Esophagus squamous epithelium (tissue), 5 donors: Measurements from ENCODE around the gene GRK6. TPM values are rescaled to one million over a fixed set of nuclear protein-coding genes. Genes with fewer than 3 reads are reported as not detected.

ENCODE experiments used
- DNase-seq: peaks from one replicate; lab custom pipeline; 2025; lab: John Stamatoyannopoulos, UW
- H3K27ac ChIP-seq, 4 donors: fragments of 200-600 bp; sonication (generic); one replicate each; pipeline ENCODE4 v1.5.1; 2016 to 2019; ENCODE audit warnings: mild to moderate bottlenecking in 1 of 4
- H3K27me3 ChIP-seq, 4 donors: fragments of 200-600 bp; sonication (generic); 1 replicate in 3 of 4; 2 replicates in 1 of 4; pipeline versions ENCODE4 v1.5.1 to v1.6.0; 2017 to 2021; ENCODE audit warnings: antibody characterized with exemption in 1 of 4
- H3K36me3 ChIP-seq, 3 donors: fragments of 200-600 bp; sonication (generic); one replicate each; pipeline ENCODE4 v1.5.1; 2016 to 2019
- H3K4me1 ChIP-seq, 3 donors: fragments of 200-600 bp; sonication (generic); one replicate each; pipeline ENCODE4 v1.5.1; 2017 to 2019
- H3K4me3 ChIP-seq, 4 donors: fragments of 200-600 bp; sonication (generic); 1 replicate in 3 of 4; 2 replicates in 1 of 4; pipeline ENCODE4 v1.5.1; 2016 to 2019; ENCODE audit warnings: mild to moderate bottlenecking in 2 of 4, moderate library complexity in 1 of 4
- H3K9me3 ChIP-seq, 3 donors: fragments of 200-600 bp; sonication (generic); one replicate each; pipeline ENCODE4 v1.5.1; 2016 to 2019
- CTCF ChIP-seq, 6 experiments: fragments of 450-650 bp in 4 of 6; fragments of 200-600 bp in 2 of 6; sonication (generic) in 2 of 6; IDR thresholded peaks; one replicate each; pipeline ENCODE4 v1.5.1; 2016 to 2019; ENCODE audit warnings: antibody characterized with exemption in 6 of 6, mild to moderate bottlenecking in 4 of 6, moderate library complexity in 4 of 6
- POLR2A ChIP-seq, 4 donors: fragments of 450-650 bp; IDR thresholded peaks; one replicate each; pipeline ENCODE4 v1.6.1; 2017; ENCODE audit warnings: antibody characterized with exemption in 4 of 4, mild to moderate bottlenecking in 4 of 4, moderate library complexity in 3 of 4
- WGBS, 2 donors: methylation state at CpG; one replicate each; pipeline ENCODE4 v1.1.5; 2018; 5-methylcytosine and 5-hydroxymethylcytosine counted together
- intact Hi-C: fragments of 100-400 bp; cut with DNase I; formaldehyde crosslinking; loops from one replicate; pipeline ENCODE4 v1.15.0; 2022
- total RNA-seq, 4 donors: library from RNA; depleted of rRNA; stranded (reverse); fragments of >200 nt; gene quantifications; one replicate each; pipeline ENCODE4 v1.1.0, GENCODE V29; 2016
- donor health status: DM: yes; HTN: yes; CAD: no.

The GRK6 gene
- total RNA-seq, 4 donors from 2014 or later = 24.6 to 39.7 (median 29.5) TPM

GRCh38 chr5:177446200-177447065 is 20.0 kb downstream of the GRK6 start, which contains the start of gene PRR7:
PRR7 (plus strand) TSS chr5:177446814; CDS start chr5:177455068, 8,254 bp downstream.
- peak within 1 kb of the TSS; percentile 45 to 82 (median 70) for H3K4me3 ChIP-seq
- no peaks in the 10 kb centered on the region for H3K9me3 ChIP-seq
- DNase-seq = no peak
- intact Hi-C loops = no loop called here
- WGBS, 2 donors = 0 to 5% methylated on average over 10 to 11 of the region's 89 CpGs
- peaks cover 29 to 78% (median 32%) of the 10 kb centered on the region in 3 donors for H3K4me1 ChIP-seq
- TF ChIP-seq POLR2A (IDR thresholded peaks at IDR 0.05) (peak in 1 of 4 donors; percentile 27), CTCF (IDR thresholded peaks at IDR 0.05) (peak in 3 of 6 experiments; percentile 8 to 37 (median 20))
- peaks cover under 1 to 12% (median 8%) of the 10 kb centered on the region in 3 donors for H3K36me3 ChIP-seq
- peak within 1 kb of the TSS in 3 of 4 donors; percentile 61 to 63 (median 62) for H3K27ac ChIP-seq
- H3K27me3 ChIP-seq = peaks cover 0 to 46% (median 0%) of the 10 kb centered on the region in 4 donors

GRCh38 chr5:177447066-177447610 is 20.7 kb downstream of the GRK6 start:
- TF ChIP-seq POLR2A (IDR thresholded peaks at IDR 0.05) (no peak), CTCF (IDR thresholded peaks at IDR 0.05) (no peak)
- Histone ChIP-seq H3K4me3 (peak overlapping the region; percentile 45 to 82 (median 70)), H3K27ac (peak overlapping the region in 2 of 4 donors; percentile 62 to 63), H3K4me1 (peaks cover 29 to 80% (median 32%) of the 10 kb centered on the region in 3 donors), H3K27me3 (peaks cover 0 to 48% (median 0%) of the 10 kb centered on the region in 4 donors), H3K9me3 (no peaks in the 10 kb centered on the region), H3K36me3 (peaks cover 0 to 5% (median 1%) of the 10 kb centered on the region in 3 donors)
- WGBS, 2 donors = no CpG with 5 or more reads among the region's 52 CpGs
- DNase-seq = no peak
- intact Hi-C loops = no loop called here

GRCh38 chr5:177447611-177448243 is 21.3 kb downstream of the GRK6 start:
- Histone ChIP-seq H3K27ac (peak overlapping the region in 1 of 4 donors; percentile 62), H3K36me3 (no peaks in the 10 kb centered on the region), H3K4me3 (peak overlapping the region; percentile 45 to 82 (median 70)), H3K4me1 (peaks cover 31 to 86% (median 32%) of the 10 kb centered on the region in 3 donors), H3K9me3 (no peaks in the 10 kb centered on the region), H3K27me3 (peaks cover 0 to 54% (median 0%) of the 10 kb centered on the region in 4 donors)
- WGBS, 2 donors = no CpG with 5 or more reads among the region's 23 CpGs
- TF ChIP-seq CTCF (IDR thresholded peaks at IDR 0.05) (peak in 1 of 6 experiments; percentile 2), POLR2A (IDR thresholded peaks at IDR 0.05) (no peak)
- no peak for DNase-seq
- intact Hi-C loops = no loop called here

GRCh38 chr5:177448244-177448950 is 21.9 kb downstream of the GRK6 start:
- 58 to 67% methylated on average over 4 to 5 of the region's 6 CpGs for WGBS, 2 donors
- Histone ChIP-seq H3K27ac (peak overlapping the region in 1 of 4 donors; percentile 62), H3K4me3 (peak overlapping the region in 1 of 4 donors; percentile 82), H3K36me3 (no peaks in the 10 kb centered on the region), H3K27me3 (peaks cover 0 to 59% (median 0%) of the 10 kb centered on the region in 4 donors), H3K9me3 (no peaks in the 10 kb centered on the region), H3K4me1 (peaks cover 36 to 86% (median 37%) of the 10 kb centered on the region in 3 donors)
- TF ChIP-seq CTCF (IDR thresholded peaks at IDR 0.05) (no peak), POLR2A (IDR thresholded peaks at IDR 0.05) (no peak)
- no peak for DNase-seq
- intact Hi-C loops = no loop called here
